ENCODE measurements around the gene MYO10. TPM values are rescaled to one million over a fixed set of nuclear protein-coding genes. Genes with fewer than 3 reads are reported as not detected.

Gene MYO10
- total and polyA plus RNA-seq, 2 of the 8 experiments (the other 6 are each of a cell fraction or from before 2014, with no cell fraction given) = 21.5 to 107 TPM

DNA sequence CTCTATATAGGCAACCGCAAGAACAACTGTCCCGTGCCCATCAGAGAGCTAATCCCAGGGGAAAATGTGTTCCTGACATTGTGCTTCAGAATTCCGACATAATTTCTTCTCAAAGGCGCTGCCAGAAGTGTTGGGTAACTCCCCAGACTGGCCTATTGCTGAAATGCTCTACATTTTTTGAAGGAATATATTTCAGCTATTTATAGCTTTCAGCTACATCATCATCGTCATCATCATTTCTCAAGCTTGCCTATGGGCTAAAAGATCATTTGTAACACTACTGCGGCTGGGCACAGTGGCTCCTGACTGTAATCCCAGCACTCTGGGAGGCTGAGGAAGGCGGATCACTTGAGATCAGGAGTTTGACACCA, 49.7 kb downstream of the MYO10 start:
- Histone ChIP-seq H2BK120ac (replicated peaks; ENCODE audit: low read depth, low read length) (no peak overlapping the region), H2AK5ac (ENCODE audit: low read depth, low read length) (no peak overlapping the region), H4K8ac (ENCODE audit: extremely low read depth, insufficient read depth, low read length) (no peak overlapping the region; the same call in 1 of the 2 replicates), H3K27me3 (replicated peaks in 1 of 4; ENCODE audit: control insufficient read depth in 3 of 4, extremely low read depth in 1 of 4, insufficient read depth in 3 of 4, low read length in 3 of 4) (no peaks in the 10 kb centered on the region), H3K36me3 (ENCODE audit: control insufficient read depth in 2 of 4, insufficient read depth in 4 of 4, low read length in 3 of 4) (no peaks in the 10 kb centered on the region), H3K4me1 (replicated peaks in 1 of 4; ENCODE audit: control insufficient read depth in 3 of 4, insufficient read depth in 4 of 4, low read length in 3 of 4) (peaks cover 0 to 6% (median 0%) of the 10 kb centered on the region in 4 experiments; a peak in 3 of 7 replicates), H3K27ac (ENCODE audit: low read depth, low read length) (no peak overlapping the region), H3K4me3 (ENCODE audit: extremely low read depth in 1 of 4, insufficient read depth in 2 of 4, low read depth in 3 of 4, low read length in 4 of 4) (no peak overlapping the region), H3K79me2 (ENCODE audit: control insufficient read depth in 1 of 2, insufficient read depth in 2 of 2, low read length in 2 of 2) (peaks cover 0 to 86% of the 10 kb centered on the region in 2 experiments; a peak in 3 of 4 replicates), H2AFZ (ENCODE audit: low read length) (no peak overlapping the region), H4K91ac (replicated peaks; ENCODE audit: insufficient read length, low read length) (no peak overlapping the region), H3K18ac (ENCODE audit: extremely low read depth, low read length) (no peak overlapping the region), H3K9me3 (ENCODE audit: insufficient read depth in 2 of 2, low read depth in 1 of 2, low read length in 1 of 2) (no peaks in the 10 kb centered on the region), H3K4ac (replicated peaks; ENCODE audit: insufficient read length, low read depth, low read length) (no peak overlapping the region), H2BK5ac (ENCODE audit: low read depth, low read length) (no peak overlapping the region), H3K23me2 (ENCODE audit: low read depth, low read length) (no peaks in the 10 kb centered on the region), H3K9ac (replicated peaks in 1 of 4; ENCODE audit: extremely low read depth in 1 of 4, low read depth in 3 of 4, low read length in 3 of 4) (no peak overlapping the region), H2BK12ac (ENCODE audit: low read depth, low read length) (no peak overlapping the region), H3K79me1 (ENCODE audit: low read depth, low read length) (no peaks in the 10 kb centered on the region; the same call in 1 of the 2 replicates), H2BK15ac (ENCODE audit: low read length) (no peak overlapping the region), H4K5ac (ENCODE audit: insufficient read length, low read depth, low read length) (no peak overlapping the region), H3K23ac (ENCODE audit: insufficient read length) (no peak overlapping the region), H3K14ac (ENCODE audit: insufficient read length) (no peak overlapping the region), H4K20me1 (replicated peaks in 1 of 2; ENCODE audit: control insufficient read depth in 1 of 2, insufficient read depth in 2 of 2, low read length in 2 of 2) (no peaks in the 10 kb centered on the region), H2BK20ac (ENCODE audit: low read length) (no peak overlapping the region), H3K4me2 (ENCODE audit: insufficient read depth in 1 of 2, low read depth in 2 of 2, low read length in 2 of 2) (no peak overlapping the region), H3K56ac (replicated peaks; ENCODE audit: insufficient read length, low read depth, low read length) (no peak overlapping the region)
- FAIRE-seq (no peak), DNase-seq (ENCODE audit: low read depth in 1 of 2, low spot score in 2 of 2) (no peak)
- CTCF ChIA-PET (ENCODE audit: partially characterized antibody) = interaction anchor here (1.1 to 1.6 kb wide), 5 partner anchors 15 to 303 kb away, joined by 3 to 6 read pairs (median 3); no protein-coding TSS in a partner anchor
- POLR2A ChIA-PET (ENCODE audit: partially characterized antibody) = interaction anchor here (1.3 kb wide), 1 partner anchor 13 kb away, joined by 3 read pairs; no protein-coding TSS in a partner anchor
- WGBS, 2 experiments (ENCODE audit: extremely low coverage in 1 of 2, insufficient coverage in 1 of 2, insufficient read length in 1 of 2, insufficient replicate concordance in 2 of 2, low coverage in 1 of 2, low lambda C conversion rate in 2 of 2, missing lambda C conversion rate in 1 of 2) = 91% methylated on average over 7 of the region's 7 CpGs; no CpG with 5 or more reads in 1 of the 2 experiments
- no peak for TF ChIP-seq CHD2 (IDR thresholded peaks at IDR 0.05; ENCODE audit: low read length)
- TF ChIP-seq, protein P1, sequence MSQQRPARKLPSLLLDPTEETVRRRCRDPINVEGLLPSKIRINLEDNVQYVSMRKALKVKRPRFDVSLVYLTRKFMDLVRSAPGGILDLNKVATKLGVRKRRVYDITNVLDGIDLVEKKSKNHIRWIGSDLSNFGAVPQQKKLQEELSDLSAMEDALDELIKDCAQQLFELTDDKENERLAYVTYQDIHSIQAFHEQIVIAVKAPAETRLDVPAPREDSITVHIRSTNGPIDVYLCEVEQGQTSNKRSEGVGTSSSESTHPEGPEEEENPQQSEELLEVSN (IDR thresholded peaks at IDR 0.05) = no peak
- no peak for TF ChIP-seq NANOG (IDR thresholded peaks at IDR 0.05; ENCODE audit: insufficient read depth, low read depth, low read length, poor library complexity, severe bottlenecking)
- no peak for TF ChIP-seq CBX8 (IDR thresholded peaks at IDR 0.05; ENCODE audit: borderline replicate concordance, low read depth, low read length)
